ENCODE measurements around the gene CHDH. TPM values are rescaled to one million over a fixed set of nuclear protein-coding genes. Genes with fewer than 3 reads are reported as not detected.

CHDH gene
- total and polyA plus RNA-seq, 2 donors (not counting 3 experiments of a cell fraction or from before 2014, with no cell fraction given) = 0.04 to 0.06 TPM

- Histone ChIP-seq H3K79me2 (ENCODE audit: control insufficient read depth, insufficient read depth, low read length) (no peaks in the 10 kb centered on the region), H3K27me3 (ENCODE audit: control insufficient read depth in 2 of 2, insufficient read depth in 2 of 2, low read length in 2 of 2) (peaks cover 12 to 13% of the 10 kb centered on the region in 2 experiments), H3K27ac (ENCODE audit: insufficient read depth, low read depth, low read length) (no peak overlapping the region), H3K9me3 (replicated peaks; ENCODE audit: control insufficient read depth, insufficient read depth, low read length) (no peaks in the 10 kb centered on the region), H3K36me3 (ENCODE audit: control insufficient read depth in 2 of 2, extremely low read depth in 1 of 2, insufficient read depth in 2 of 2, low read length in 2 of 2) (no peaks in the 10 kb centered on the region), H4K20me1 (replicated peaks; ENCODE audit: control insufficient read depth, extremely low read depth, insufficient read depth, low read length) (no peaks in the 10 kb centered on the region), H3K4me3 (replicated peaks in 1 of 3; ENCODE audit: insufficient read depth in 1 of 3, low read depth in 1 of 3, low read length in 3 of 3) (no peak overlapping the region), H2AFZ (ENCODE audit: low read depth, low read length) (no peak overlapping the region), H3K4me2 (ENCODE audit: insufficient read depth, low read length) (no peak overlapping the region), H3K9me1 (replicated peaks; ENCODE audit: control insufficient read depth, extremely low read depth, insufficient read depth, low read length) (no peaks in the 10 kb centered on the region), H3K4me1 (ENCODE audit: control insufficient read depth, extremely low read depth, insufficient read depth, low read length) (no peaks in the 10 kb centered on the region), H3K9ac (replicated peaks; ENCODE audit: extremely low read depth, insufficient read depth, low read length) (no peak overlapping the region)
- no peak for TF ChIP-seq MYC (IDR thresholded peaks at IDR 0.05; ENCODE audit: low read depth, low read length)
- TF ChIP-seq GATA2 (IDR thresholded peaks at IDR 0.05; ENCODE audit: insufficient read depth, insufficient read length, low read depth, low read length) = no peak
- TF ChIP-seq POLR2A (IDR thresholded peaks at IDR 0.05; ENCODE audit: low read depth, low read length) = no peak
- no peak for TF ChIP-seq POLR2AphosphoS5 (IDR thresholded peaks at IDR 0.05; ENCODE audit: insufficient read depth, low read depth, low read length)
- no peak for TF ChIP-seq EZH2 (IDR thresholded peaks at IDR 0.05; ENCODE audit: borderline replicate concordance, low read depth, low read length, severe bottlenecking)
- no peak for TF ChIP-seq MAX (IDR thresholded peaks at IDR 0.05; ENCODE audit: insufficient read depth, insufficient read length)
- no peak for TF ChIP-seq JUN (IDR thresholded peaks at IDR 0.05; ENCODE audit: borderline replicate concordance, insufficient read depth, insufficient read length, low read depth)
- TF ChIP-seq CTCF (IDR thresholded peaks at IDR 0.05; ENCODE audit: extremely low read depth in 1 of 2, insufficient read depth in 1 of 2, low read depth in 1 of 2, low read length in 2 of 2) = no peak
- TF ChIP-seq FOS (IDR thresholded peaks at IDR 0.05; ENCODE audit: borderline replicate concordance, insufficient read depth, low read length) = no peak
- FAIRE-seq (no peak), DNase-seq (ENCODE audit: low read depth, low spot score) (no peak)
- BruUV-seq (replicated peaks) = no TSS peak
- POLR2A ChIA-PET = no interaction called here
- dilution Hi-C loops (cut with MboI; ENCODE audit: extremely low pct_ligation_motif_present, low sequenced_read_pairs) (no loop called here), intact Hi-C loops (cut with micrococcal nuclease) (no loop called here)
- CTCF ChIA-PET = no interaction called here
Observed at GRCh38 chr3:53841296-53841695, 4.9 kb downstream of the CHDH start.
